ENCODE data around the gene PTPMT1.

- TF ChIP-seq CTCF (IDR thresholded peaks at IDR 0.05; ENCODE audit: low read depth, low read length, poor library complexity, severe bottlenecking) (no peak), EZH2phosphoT487 (IDR thresholded peaks at IDR 0.05; ENCODE audit: borderline replicate concordance, low read length) (no peak)
Observed at GRCh38 chr11:47538741-47539565, 26.4 kb upstream of the PTPMT1 start.

Measured in DOHH2 (cell line).